ENCODE measurements around the gene HJURP.

GRCh38 chr2:233794128-233794658 is 60.1 kb downstream of the HJURP start:
- TF ChIP-seq CTCF (conservative IDR thresholded peaks at IDR 0.05 in 1 of 2, IDR thresholded peaks at IDR 0.05 in 1 of 2; ENCODE audit: extremely low read depth in 1 of 2, insufficient read depth in 1 of 2, low read depth in 1 of 2, low read length in 2 of 2), result no peak
- no peak for TF ChIP-seq EZH2 (IDR thresholded peaks at IDR 0.05; ENCODE audit: borderline replicate concordance, low read length)

Data from mammary epithelial cell (primary cell).